Islet precursor cell (in vitro differentiated cells): ENCODE measurements around the gene NAALADL1.

ENCODE experiments used
- DNase-seq: peaks from one replicate; pipeline ENCODE4 v3.0.0-alpha.2; 2018

NAALADL1 gene

GRCh38 chr11:65083134-65083833, 24.9 kb upstream of the NAALADL1 start:
- no peak for DNase-seq

GRCh38 chr11:65078786-65079342, 20.5 kb upstream of the NAALADL1 start:
- DNase-seq, result peak; percentile 38

- peak; percentile 74 for DNase-seq
These were observed 19.8 kb upstream of the NAALADL1 start for GRCh38 chr11:65078151-65078550.

GRCh38 chr11:65077451-65077850, 19.1 kb upstream of the NAALADL1 start:
- DNase-seq, result no peak

- no peak for DNase-seq
These were observed 14.2 kb upstream of the NAALADL1 start for GRCh38 chr11:65072631-65072966.

- DNase-seq, result no peak
These were observed 13.7 kb upstream of the NAALADL1 start for GRCh38 chr11:65071907-65072630.

GRCh38 chr11:65069217-65069616, 10.9 kb upstream of the NAALADL1 start:
- no peak for DNase-seq

GRCh38 chr11:65067446-65067845, 9.1 kb upstream of the NAALADL1 start:
- DNase-seq, result no peak

GRCh38 chr11:65066805-65067291, 8.5 kb upstream of the NAALADL1 start:
- DNase-seq, result no peak

- no peak for DNase-seq
These were observed 8.0 kb upstream of the NAALADL1 start for GRCh38 chr11:65066315-65066714.

GRCh38 chr11:65065851-65066250, 7.5 kb upstream of the NAALADL1 start:
- no peak for DNase-seq

GRCh38 chr11:65064847-65065240, 6.5 kb upstream of the NAALADL1 start:
- DNase-seq, result no peak

- no peak for DNase-seq
These were observed 5.2 kb upstream of the NAALADL1 start for GRCh38 chr11:65063532-65063931.

- peak; percentile 71 for DNase-seq
These were observed 2.6 kb upstream of the NAALADL1 start for GRCh38 chr11:65060913-65061408.

- DNase-seq, result no peak
These were observed 1.8 kb upstream of the NAALADL1 start for GRCh38 chr11:65059959-65060824.

- no peak for DNase-seq
These were observed 1.2 kb upstream of the NAALADL1 start for GRCh38 chr11:65059523-65059922.

- DNase-seq, result no peak
These were observed 341 bp downstream of the NAALADL1 start for GRCh38 chr11:65058012-65058411.

- DNase-seq, result no peak
These were observed 827 bp downstream of the NAALADL1 start for GRCh38 chr11:65057526-65057925.

GRCh38 chr11:65056999-65057398, 1.4 kb downstream of the NAALADL1 start:
- DNase-seq, result no peak

GRCh38 chr11:65055538-65055937, 2.8 kb downstream of the NAALADL1 start:
- no peak for DNase-seq

- no peak for DNase-seq
These were observed 4.4 kb downstream of the NAALADL1 start for GRCh38 chr11:65053827-65054508.

- no peak for DNase-seq
These were observed 6.9 kb downstream of the NAALADL1 start for GRCh38 chr11:65051398-65051858.
